K562 (cell line): Measurements from ENCODE around the gene DNAJC19. TPM values are rescaled to one million over a fixed set of nuclear protein-coding genes. Genes with fewer than 3 reads are reported as not detected.

Experiments
- ATAC-seq: fragments of 200-7000 bp; cut with Tn5 transposase; 3 replicates; pipeline ENCODE4 v1.9.1; 2020; ENCODE audit warnings: moderate library complexity
- BruUV-seq: library from RNA; stranded (reverse); fragments of 400-500 nt; replicated peaks from 2 replicates; lab custom pipeline; 2021; lab: Mats Ljungman, UMichigan
- CTCF ChIA-PET: fragments of 300-600 bp; formaldehyde crosslinking; extraction: SDS; loops from one replicate; lab custom pipeline; 2021; ENCODE audit warnings: low intra/inter-chr PET ratio; lab: Yijun Ruan, JAX
- POLR2A ChIA-PET: fragments of 300-600, 350-650 bp; sonication (Branson Sonifier 250); formaldehyde crosslinking; extraction: SDS; loops from one replicate; lab custom pipeline; 2021; ENCODE audit warnings: antibody characterized with exemption, inconsistent platforms; lab: Yijun Ruan, JAX
- DNase-seq, 4 experiments: peaks; one replicate each; pipeline versions ENCODE4 v3.0.0 to v3.0.0-alpha.2; 2011 to 2018; ENCODE audit warnings: low spot score in 3 of 4, mixed read lengths in 3 of 4; ENCODE audit errors: extremely low read depth in 1 of 4
- FAIRE-seq: peaks from 2 replicates; lab custom pipeline; 2011; peaks lifted over from hg19 to GRCh38; lab: Jason Lieb, UNC
- H2AFZ ChIP-seq: 2 replicates; pipeline ENCODE4 v1.6.0; 2011; ENCODE audit warnings: low read depth, low read length, control low read depth, inconsistent platforms
- H3K27ac ChIP-seq: fragments of 200-600 bp; 3 replicates; pipeline ENCODE4 v1.8.0; 2011; ENCODE audit warnings: low read depth, mild to moderate bottlenecking, control low read depth, inconsistent platforms, low read length, moderate library complexity, mixed read lengths; ENCODE audit errors: extremely low read depth
- H3K27me3 ChIP-seq, 2 experiments: fragments of 300-600 bp in 1 of 2; 2 replicates in 1 of 2; 3 replicates in 1 of 2; pipeline versions ENCODE4 v1.6.0 to v1.8.0; 2011; ENCODE audit warnings: inconsistent platforms in 2 of 2, low read length in 2 of 2, mild to moderate bottlenecking in 1 of 2, mixed read lengths in 1 of 2, moderate library complexity in 1 of 2; ENCODE audit not compliant: control insufficient read depth in 2 of 2, insufficient read depth in 2 of 2
- H3K36me3 ChIP-seq: fragments of 300-600 bp; 3 replicates; pipeline ENCODE4 v1.8.0; 2011; ENCODE audit warnings: mild to moderate bottlenecking, low read length, inconsistent platforms; ENCODE audit not compliant: control insufficient read depth, insufficient read depth
- H3K4me1 ChIP-seq, 2 experiments: fragments of 200-600 bp in 1 of 2; replicated peaks in 1 of 2; 2 replicates in 1 of 2; 3 replicates in 1 of 2; pipeline versions ENCODE4 v1.5.1 to v1.8.0; 2011; ENCODE audit warnings: inconsistent platforms in 2 of 2, low read length in 2 of 2, mild to moderate bottlenecking in 1 of 2, mixed read lengths in 1 of 2, moderate library complexity in 1 of 2; ENCODE audit not compliant: control insufficient read depth in 2 of 2, insufficient read depth in 2 of 2
- H3K4me2 ChIP-seq: 2 replicates; pipeline ENCODE4 v1.6.1; 2011; ENCODE audit warnings: low read length, control low read depth, inconsistent platforms, mixed read lengths; ENCODE audit not compliant: insufficient read depth
- H3K4me3 ChIP-seq: fragments of 200-600 bp; sonication (generic), shearing (Covaris generic); 2 replicates; pipeline ENCODE4 v1.5.1; 2016; ENCODE audit warnings: control low read depth, inconsistent platforms
- H3K79me2 ChIP-seq: fragments of 200-600 bp; 3 replicates; pipeline ENCODE4 v1.8.0; 2011; ENCODE audit warnings: low read length, inconsistent platforms; ENCODE audit not compliant: control insufficient read depth, insufficient read depth
- H3K9ac ChIP-seq, 2 experiments: 2 replicates each; pipeline versions ENCODE4 v1.6.0 to v1.6.1; 2011; ENCODE audit warnings: low read depth in 2 of 2, low read length in 2 of 2, control low read depth in 1 of 2, inconsistent platforms in 1 of 2, mild to moderate bottlenecking in 1 of 2, mixed read lengths in 1 of 2; ENCODE audit not compliant: insufficient read depth in 1 of 2
- H3K9me1 ChIP-seq: one replicate; pipeline ENCODE4 v1.6.0; 2011; ENCODE audit warnings: inconsistent platforms, mild to moderate bottlenecking, low read length, moderate library complexity; ENCODE audit not compliant: control insufficient read depth, insufficient read depth
- H3K9me3 ChIP-seq: replicated peaks from 2 replicates; pipeline ENCODE4 v1.5.1; 2011; ENCODE audit warnings: low read depth, low read length, inconsistent platforms; ENCODE audit not compliant: control insufficient read depth, insufficient read depth
- H4K20me1 ChIP-seq: replicated peaks from 2 replicates; pipeline ENCODE4 v1.6.1; 2011; ENCODE audit warnings: low read length, inconsistent platforms, mixed read lengths; ENCODE audit not compliant: control insufficient read depth, insufficient read depth
- CHCHD3 ChIP-seq: fragments of 250-450 bp; sonication (Bioruptor Pico); IDR thresholded peaks from 2 replicates; pipeline ENCODE4 v2.1.2; 2022; ENCODE audit warnings: mild to moderate bottlenecking
- MYNN ChIP-seq, 2 experiments: sonication (generic); formaldehyde crosslinking in 1 of 2; IDR thresholded peaks; 2 replicates each; pipeline versions ENCODE4 v1.5.0 to v1.6.1; 2016 to 2020; ENCODE audit warnings: antibody characterized with exemption in 1 of 2, missing genetic modification reagents in 1 of 2
- RBFOX2 ChIP-seq: fragments of 200-400 bp; formaldehyde crosslinking; IDR thresholded peaks from 2 replicates; pipeline ENCODE4 v1.6.1; 2017; ENCODE audit warnings: low read depth, mild to moderate bottlenecking, low read length, moderate library complexity
- ZBTB17 ChIP-seq: fragments of 450-650 bp; formaldehyde crosslinking; IDR thresholded peaks from 2 replicates; pipeline ENCODE4 v1.4.0; 2020; ENCODE audit warnings: mild to moderate bottlenecking
- ZNF707 ChIP-seq: fragments of 250-450 bp; sonication (Bioruptor Pico); conservative IDR thresholded peaks from 2 replicates; pipeline ENCODE4 v1.8.0; 2022; ENCODE audit warnings: inconsistent platforms, mild to moderate bottlenecking, moderate library complexity
- WGBS: fragments of 100-300 bp; shearing (Covaris generic); methylation state at CpG from one replicate; pipeline ENCODE4 v1.1.6; 2016; ENCODE audit warnings: low coverage, mixed read lengths; ENCODE audit not compliant: insufficient coverage; ENCODE audit errors: missing lambda C conversion rate; 5-methylcytosine and 5-hydroxymethylcytosine counted together
- in situ Hi-C: fragments of 300-500 bp; cut with MboI; formaldehyde crosslinking; loops from 4 replicates; pipeline ENCODE4 v1.15.0; 2018; ENCODE audit warnings: inconsistent platforms, mixed read lengths
- intact Hi-C: fragments of 100-400 bp; cut with micrococcal nuclease; formaldehyde crosslinking; loops from 2 replicates; pipeline ENCODE4 v1.14.2; 2022
- polyA plus RNA-seq, 8 experiments: library from polyadenylated mRNA; depleted of rRNA in 4 of 8; stranded (reverse) in 5 of 8; unstranded in 3 of 8; fragments of >200 nt; fragmentation: Nextera tagmentation in 2 of 8; fragmentation: Illumina TruSeq in 1 of 8; extraction: Ambion mirVana in 2 of 8; extraction: Trizol in 1 of 8; gene quantifications; 2 replicates each; pipeline versions ENCODE4 v1.2.1 to v1.2.3, GENCODE V29; 2011 to 2014; ENCODE audit warnings: inconsistent platforms in 1 of 8, missing spikeins in 1 of 8
- total RNA-seq, 7 experiments: library from RNA; depleted of rRNA in 6 of 7; stranded (reverse); fragments of >200 nt in 6 of 7; fragmentation: Illumina TruSeq in 2 of 7; extraction: Trizol in 2 of 7; gene quantifications; 2 replicates each; pipeline versions ENCODE4 v1.2.1 to v1.2.3, GENCODE V29; 2011 to 2021; ENCODE audit warnings: low replicate concordance in 1 of 7
- TF ChIP-seq, protein P1 (sequence below), 2 experiments: fragments of 450-650 bp; conservative IDR thresholded peaks; 2 replicates each; pipeline ENCODE4 v1.6.1; 2017; ENCODE audit warnings: mild to moderate bottlenecking in 2 of 2, moderate library complexity in 2 of 2

Gene DNAJC19
- total and polyA plus RNA-seq, 9 of the 15 experiments (the other 6 are each of a cell fraction or from before 2014, with no cell fraction given) = 55.7 to 184 (median 99.1) TPM

DNA sequence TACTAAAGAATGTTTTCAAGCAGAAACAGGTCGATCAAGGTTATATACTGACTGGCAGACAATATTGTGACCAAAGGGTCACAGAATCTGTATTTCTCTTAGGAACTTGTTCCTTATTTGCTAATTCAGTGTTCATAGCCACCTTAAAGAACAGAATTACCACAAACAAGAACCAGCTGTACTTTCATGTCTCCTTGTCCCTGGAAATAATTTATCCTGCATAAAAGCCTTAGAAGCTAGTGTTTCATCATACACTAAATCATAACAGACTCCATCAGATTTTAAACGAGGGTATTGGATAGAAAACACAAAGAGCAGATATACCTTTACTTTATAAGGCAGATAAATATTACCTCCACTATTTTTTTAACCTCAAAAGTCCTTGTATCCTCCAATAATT, 6.4 kb downstream of the DNAJC19 start:
- TF ChIP-seq ZBTB17 (CRISPR knock-in tag) (no peak), MYNN (IDR thresholded peaks at IDR 0.05) (no peak), MYNN (CRISPR knock-in tag; IDR thresholded peaks at IDR 0.05) (no peak), ZNF707 (no peak), RBFOX2 (0 out of 2 replicates have a peak, but pooled peaks have one; percentile 2), CHCHD3 (CRISPR knock-in tag) (no peak)
- TF ChIP-seq, protein P1, sequence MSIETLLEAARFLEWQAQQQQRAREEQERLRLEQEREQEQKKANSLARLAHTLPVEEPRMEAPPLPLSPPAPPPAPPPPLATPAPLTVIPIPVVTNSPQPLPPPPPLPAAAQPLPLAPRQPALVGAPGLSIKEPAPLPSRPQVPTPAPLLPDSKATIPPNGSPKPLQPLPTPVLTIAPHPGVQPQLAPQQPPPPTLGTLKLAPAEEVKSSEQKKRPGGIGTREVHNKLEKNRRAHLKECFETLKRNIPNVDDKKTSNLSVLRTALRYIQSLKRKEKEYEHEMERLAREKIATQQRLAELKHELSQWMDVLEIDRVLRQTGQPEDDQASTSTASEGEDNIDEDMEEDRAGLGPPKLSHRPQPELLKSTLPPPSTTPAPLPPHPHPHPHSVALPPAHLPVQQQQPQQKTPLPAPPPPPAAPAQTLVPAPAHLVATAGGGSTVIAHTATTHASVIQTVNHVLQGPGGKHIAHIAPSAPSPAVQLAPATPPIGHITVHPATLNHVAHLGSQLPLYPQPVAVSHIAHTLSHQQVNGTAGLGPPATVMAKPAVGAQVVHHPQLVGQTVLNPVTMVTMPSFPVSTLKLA (conservative IDR thresholded peaks at IDR 0.05) = no peak
- intact Hi-C loops (loop anchor here (10.0 kb wide), 3 partner anchors 118 to 378 kb away; partner anchors contain the start of gene TTC14), in situ Hi-C loops (loop anchor here (25.0 kb wide), 1 partner anchor 371 kb away; the partner anchor contains the start of gene TTC14)
- DNase-seq (no peak), ATAC-seq (no peak), FAIRE-seq (no peak)
- H3K4me3 ChIP-seq = no peak overlapping the region
- WGBS = 72% methylated on average over 2 of the region's 2 CpGs
- no peaks in the 10 kb centered on the region for H3K27me3 ChIP-seq
- H4K20me1 ChIP-seq = no peaks in the 10 kb centered on the region
- H3K27ac ChIP-seq = no peak overlapping the region
- H3K4me2 ChIP-seq = no peak overlapping the region
- no peaks in the 10 kb centered on the region for H3K9me1 ChIP-seq
- H3K9me3 ChIP-seq = no peaks in the 10 kb centered on the region
- CTCF ChIA-PET = no interaction called here
- no TSS peak for BruUV-seq
- no peak overlapping the region for H2AFZ ChIP-seq
- H3K36me3 ChIP-seq = peaks cover 76% of the 10 kb centered on the region
- H3K79me2 ChIP-seq = peaks cover 14% of the 10 kb centered on the region
- peaks cover 0 to 9% of the 10 kb centered on the region in 2 experiments; a peak in 2 of 5 replicates for H3K4me1 ChIP-seq
- POLR2A ChIA-PET = no interaction called here
- no peak overlapping the region for H3K9ac ChIP-seq
